Neural cell (in vitro differentiated cells): ENCODE measurements around the gene TGFBRAP1.

Experiments
- MXI1 ChIP-seq: fragments of 450-650 bp; conservative IDR thresholded peaks from 2 replicates; pipeline ENCODE4 v1.6.1; 2014; ENCODE audit warnings: antibody characterized with exemption, mild to moderate bottlenecking; ENCODE audit not compliant: poor library complexity, severe bottlenecking
- POLR2AphosphoS5 ChIP-seq: IDR thresholded peaks from 2 replicates; pipeline ENCODE4 v1.6.1; 2012
- TAF1 ChIP-seq: IDR thresholded peaks from 2 replicates; pipeline ENCODE4 v1.6.1; 2012; ENCODE audit warnings: low read depth

DNA sequence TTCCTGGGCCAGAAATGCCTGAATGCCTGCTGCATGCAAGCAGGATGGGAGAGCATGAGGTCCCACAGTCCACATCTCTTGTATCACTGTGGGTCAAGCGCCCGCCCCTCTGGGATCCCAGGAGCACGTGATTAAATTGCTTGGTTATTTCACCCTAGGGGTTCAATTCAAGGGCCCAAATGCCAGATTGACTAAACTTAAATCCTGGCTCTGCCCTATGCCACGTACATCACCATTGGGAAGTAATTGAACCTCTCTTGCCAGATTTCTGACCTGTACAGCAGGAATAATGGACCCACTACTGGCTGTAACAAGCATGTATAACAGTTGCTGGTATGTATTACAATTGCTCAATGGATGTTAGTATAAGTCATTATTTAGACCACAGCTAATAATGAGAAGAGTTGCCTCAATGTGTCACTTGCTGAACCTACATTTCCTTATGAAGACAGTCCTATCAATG lies 49.4 kb upstream of the TGFBRAP1 start:
- TF ChIP-seq TAF1 (no peak), MXI1 (no peak), POLR2AphosphoS5 (no peak)
